ENCODE measurements around the gene SIGMAR1. TPM values are rescaled to one million over a fixed set of nuclear protein-coding genes. Genes with fewer than 3 reads are reported as not detected.

SIGMAR1 gene
- total RNA-seq, 6 experiments from 2014 or later: 126 to 148 (median 138) TPM

GRCh38 chr9:34606905-34607304, 30.7 kb downstream of the SIGMAR1 start:
- no peak for DNase-seq
- no peaks in the 10 kb centered on the region for H3K36me3 Mint-ChIP-seq (ENCODE audit: low read depth)
- no peak overlapping the region for H3K4me3 Mint-ChIP-seq
- no peak overlapping the region for H3K27ac Mint-ChIP-seq
- no peaks in the 10 kb centered on the region for H3K9me3 Mint-ChIP-seq
- peaks cover 6% of the 10 kb centered on the region for H3K4me1 Mint-ChIP-seq (ENCODE audit: low read depth)
- peaks cover 6% of the 10 kb centered on the region for H3K27me3 Mint-ChIP-seq (ENCODE audit: insufficient read depth)
- TF ChIP-seq CTCF (IDR thresholded peaks at IDR 0.05): no peak

- DNase-seq: no peak
- no peak overlapping the region for H3K4me3 Mint-ChIP-seq
- H3K27me3 Mint-ChIP-seq (ENCODE audit: insufficient read depth): peaks cover 6% of the 10 kb centered on the region
- no peaks in the 10 kb centered on the region for H3K9me3 Mint-ChIP-seq
- H3K27ac Mint-ChIP-seq: no peak overlapping the region
- TF ChIP-seq CTCF (IDR thresholded peaks at IDR 0.05): no peak
- peaks cover 2% of the 10 kb centered on the region for H3K4me1 Mint-ChIP-seq (ENCODE audit: low read depth)
- H3K36me3 Mint-ChIP-seq (ENCODE audit: low read depth): no peaks in the 10 kb centered on the region
Measured at GRCh38 chr9:34606190-34606589, 31.4 kb downstream of the SIGMAR1 start.

GRCh38 chr9:34603610-34604231, 33.9 kb downstream of the SIGMAR1 start:
- DNase-seq: peak; percentile 60
- H3K36me3 Mint-ChIP-seq (ENCODE audit: low read depth): no peaks in the 10 kb centered on the region
- peaks cover 19% of the 10 kb centered on the region for H3K27me3 Mint-ChIP-seq (ENCODE audit: insufficient read depth)
- no peaks in the 10 kb centered on the region for H3K9me3 Mint-ChIP-seq
- peak; percentile 98 for TF ChIP-seq CTCF (IDR thresholded peaks at IDR 0.05)
- no peak overlapping the region for H3K27ac Mint-ChIP-seq
- H3K4me3 Mint-ChIP-seq: no peak overlapping the region
- H3K4me1 Mint-ChIP-seq (ENCODE audit: low read depth): no peaks in the 10 kb centered on the region

- Mint-ChIP-seq H3K9me3 (no peaks in the 10 kb centered on the region), H3K27me3 (ENCODE audit: insufficient read depth) (peaks cover 27% of the 10 kb centered on the region), H3K36me3 (ENCODE audit: low read depth) (no peaks in the 10 kb centered on the region), H3K4me3 (no peak overlapping the region), H3K27ac (no peak overlapping the region), H3K4me1 (ENCODE audit: low read depth) (no peaks in the 10 kb centered on the region)
- no peak for DNase-seq
- TF ChIP-seq CTCF (IDR thresholded peaks at IDR 0.05): no peak
Measured at GRCh38 chr9:34601937-34602573, 35.5 kb downstream of the SIGMAR1 start.

- no peaks in the 10 kb centered on the region for H3K36me3 Mint-ChIP-seq (ENCODE audit: low read depth)
- no peak overlapping the region for H3K27ac Mint-ChIP-seq
- H3K4me1 Mint-ChIP-seq (ENCODE audit: low read depth): no peaks in the 10 kb centered on the region
- no peak for DNase-seq
- no peak for TF ChIP-seq CTCF (IDR thresholded peaks at IDR 0.05)
- no peaks in the 10 kb centered on the region for H3K9me3 Mint-ChIP-seq
- peaks cover 35% of the 10 kb centered on the region for H3K27me3 Mint-ChIP-seq (ENCODE audit: insufficient read depth)
- H3K4me3 Mint-ChIP-seq: no peak overlapping the region
Measured at GRCh38 chr9:34600908-34601307, 36.7 kb downstream of the SIGMAR1 start.

All from HFFc6 (cell line).